Vagina (tissue), 2 donors: Measurements from ENCODE around the gene SRSF3.

Source experiments
- CTCF ChIP-seq, 3 experiments: fragments of 450-650 bp in 2 of 3; fragments of 200-600 bp in 1 of 3; sonication (generic) in 1 of 3; IDR thresholded peaks; one replicate each; pipeline ENCODE4 v1.5.1; 2017 to 2019; ENCODE audit warnings: antibody characterized with exemption in 3 of 3, mild to moderate bottlenecking in 2 of 3, moderate library complexity in 2 of 3
- POLR2A ChIP-seq, 2 donors: fragments of 450-650 bp; IDR thresholded peaks; one replicate each; pipeline ENCODE4 v1.6.1; 2017; ENCODE audit warnings: antibody characterized with exemption in 2 of 2, mild to moderate bottlenecking in 2 of 2, moderate library complexity in 2 of 2

- TF ChIP-seq CTCF (IDR thresholded peaks at IDR 0.05) = no peak
- TF ChIP-seq POLR2A (IDR thresholded peaks at IDR 0.05) = no peak
Observed at GRCh38 chr6:36596356-36596755, 2.2 kb downstream of the SRSF3 start.
